ENCODE data around the gene NFAM1. TPM values are rescaled to one million over a fixed set of nuclear protein-coding genes. Genes with fewer than 3 reads are reported as not detected.

The NFAM1 gene
- total RNA-seq, 2 donors from 2014 or later: 0.74 to 3.5 TPM

DNA sequence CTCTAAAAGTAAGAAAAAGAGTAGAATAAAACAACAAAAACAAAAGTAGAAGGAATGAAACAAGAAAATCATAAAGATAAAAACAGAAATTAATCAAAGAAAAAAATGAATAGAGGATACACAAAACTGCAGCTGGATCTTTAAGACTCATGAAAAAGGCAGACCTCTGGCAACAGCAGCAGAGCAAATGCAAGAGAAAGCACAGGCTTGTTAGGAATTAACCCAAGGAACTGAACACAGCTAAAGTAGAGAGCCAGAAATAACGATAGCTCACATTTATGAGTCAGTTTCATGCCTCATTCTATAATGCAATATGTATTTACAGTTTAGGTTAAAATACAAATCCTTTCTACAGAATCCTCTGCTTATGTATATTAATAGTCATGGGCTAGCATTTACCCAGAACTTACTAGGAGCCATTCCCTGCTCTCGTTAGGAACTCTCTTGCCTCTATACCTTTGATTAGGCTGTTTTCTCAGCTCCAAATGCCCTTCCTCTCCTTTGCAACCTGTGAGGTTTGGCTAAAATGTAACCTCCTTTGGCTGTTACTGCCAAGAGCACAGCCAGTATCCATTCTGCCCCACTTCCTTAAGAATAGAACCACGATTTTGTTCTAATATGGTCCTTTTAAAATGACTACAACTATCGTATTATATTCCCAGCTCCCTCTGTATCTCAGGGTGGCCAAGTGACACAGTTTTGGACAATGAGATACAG lies 38.3 kb upstream of the NFAM1 start:
- TF ChIP-seq CTCF (IDR thresholded peaks at IDR 0.05): no peak

GRCh38 chr22:42468841-42469240 lies 36.6 kb upstream of the NFAM1 start:
- Histone ChIP-seq H3K27me3 (no peaks in the 10 kb centered on the region), H3K36me3 (no peaks in the 10 kb centered on the region), H3K9me3 (no peaks in the 10 kb centered on the region), H3K4me1 (no peaks in the 10 kb centered on the region), H3K27ac (no peak overlapping the region), H3K4me3 (no peak overlapping the region)
- no peak for DNase-seq (ENCODE audit: low spot score)
- TF ChIP-seq CTCF (IDR thresholded peaks at IDR 0.05): no peak

More for the DNA sequence above, 38.3 kb upstream of the NFAM1 start:
- no peak overlapping the region for H3K4me3 ChIP-seq
- H3K4me1 ChIP-seq: no peaks in the 10 kb centered on the region
- H3K27me3 ChIP-seq: no peaks in the 10 kb centered on the region
- H3K36me3 ChIP-seq: no peaks in the 10 kb centered on the region
- no peak overlapping the region for H3K27ac ChIP-seq
- DNase-seq (ENCODE audit: low spot score): no peak
- no peaks in the 10 kb centered on the region for H3K9me3 ChIP-seq

GRCh38 chr22:42462016-42462415 lies 29.8 kb upstream of the NFAM1 start:
- Histone ChIP-seq H3K36me3 (no peaks in the 10 kb centered on the region), H3K9me3 (no peaks in the 10 kb centered on the region), H3K4me1 (peaks cover 0 to 6% of the 10 kb centered on the region in 2 donors), H3K4me3 (no peak overlapping the region), H3K27me3 (peaks cover 0 to 3% of the 10 kb centered on the region in 2 donors), H3K27ac (no peak overlapping the region)
- TF ChIP-seq CTCF (IDR thresholded peaks at IDR 0.05): no peak
- no peak for DNase-seq (ENCODE audit: low spot score)

DNA sequence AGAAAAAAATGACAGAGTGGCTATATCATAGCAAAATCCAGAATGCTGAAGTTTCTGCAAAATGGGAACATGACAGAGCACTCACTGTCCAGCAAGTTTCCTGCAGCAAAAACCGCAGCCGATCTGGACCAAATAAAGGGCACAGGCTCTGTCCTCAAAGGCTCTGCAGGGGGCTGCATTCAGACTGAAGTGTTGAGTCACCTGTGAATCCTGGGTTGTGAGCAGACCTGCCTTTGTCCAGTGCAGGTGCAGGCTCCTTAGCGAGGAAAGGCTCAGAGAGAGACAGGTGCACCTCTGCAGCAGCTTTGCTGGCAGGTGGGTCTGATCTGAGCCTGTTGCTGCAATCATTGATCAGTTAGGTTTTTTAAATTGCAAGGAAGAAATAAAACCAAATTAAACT lies 29.3 kb upstream of the NFAM1 start:
- no peaks in the 10 kb centered on the region for H3K9me3 ChIP-seq
- peaks cover 0 to 6% of the 10 kb centered on the region in 2 donors for H3K4me1 ChIP-seq
- DNase-seq (ENCODE audit: low spot score): no peak
- TF ChIP-seq CTCF (IDR thresholded peaks at IDR 0.05): no peak
- H3K4me3 ChIP-seq: no peak overlapping the region
- no peak overlapping the region for H3K27ac ChIP-seq
- peaks cover 0 to 3% of the 10 kb centered on the region in 2 donors for H3K27me3 ChIP-seq
- no peaks in the 10 kb centered on the region for H3K36me3 ChIP-seq

GRCh38 chr22:42459287-42460063 lies 27.3 kb upstream of the NFAM1 start:
- H3K9me3 ChIP-seq: no peaks in the 10 kb centered on the region
- DNase-seq (ENCODE audit: low spot score): no peak
- H3K4me3 ChIP-seq: no peak overlapping the region
- H3K36me3 ChIP-seq: no peaks in the 10 kb centered on the region
- no peak for TF ChIP-seq CTCF (IDR thresholded peaks at IDR 0.05)
- peaks cover 0 to 3% of the 10 kb centered on the region in 2 donors for H3K27me3 ChIP-seq
- peaks cover 0 to 6% of the 10 kb centered on the region in 2 donors for H3K4me1 ChIP-seq
- H3K27ac ChIP-seq: no peak overlapping the region
